ENCODE data around the gene RPL34. TPM values are rescaled to one million over a fixed set of nuclear protein-coding genes. Genes with fewer than 3 reads are reported as not detected.

RPL34 gene
- total and polyA plus RNA-seq, 8 donors = 706 to 3,620 (median 1,043) TPM

DNA sequence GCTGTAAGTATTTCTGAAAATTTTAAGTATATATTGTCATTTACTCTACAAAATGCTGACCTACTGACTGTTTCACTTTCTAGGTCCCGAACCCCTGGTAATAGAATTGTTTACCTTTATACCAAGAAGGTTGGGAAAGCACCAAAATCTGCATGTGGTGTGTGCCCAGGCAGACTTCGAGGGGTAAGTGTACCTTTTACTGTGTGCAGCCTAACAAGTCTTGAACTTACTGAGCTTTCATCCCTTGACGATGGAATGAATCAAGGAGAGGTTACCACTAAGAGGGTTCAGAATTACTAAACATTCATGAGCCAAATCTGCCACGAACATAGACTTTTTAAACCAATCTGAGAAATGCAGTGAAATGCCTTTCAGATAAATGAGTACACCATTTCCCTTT lies 1.6 kb downstream of the RPL34 start:
- H3K27me3 ChIP-seq = no peaks in the 10 kb centered on the region
- TF ChIP-seq CTCF (IDR thresholded peaks at IDR 0.05) = no peak
- H3K4me3 ChIP-seq = peak overlapping the region in 3 of 4 donors; percentile 58 to 76 (median 66)
- H3K9me3 ChIP-seq = no peaks in the 10 kb centered on the region
- ATAC-seq = no peak
- 44 to 46% methylated on average over 4 of the region's 4 CpGs for WGBS, 2 donors
- intact Hi-C loops (cut with DNase I) = no loop called here
- peaks cover 3 to 53% (median 29%) of the 10 kb centered on the region in 3 donors for H3K36me3 ChIP-seq
- peak overlapping the region in 1 of 4 donors; percentile 91 for H3K27ac ChIP-seq
- DNase-seq = no peak
- no peak for FAIRE-seq
- H3K4me1 ChIP-seq = peaks cover 6 to 29% (median 16%) of the 10 kb centered on the region in 3 donors

GRCh38 chr4:108622828-108623227 lies 2.5 kb downstream of the RPL34 start:
- no peak for FAIRE-seq
- H3K27me3 ChIP-seq = no peaks in the 10 kb centered on the region
- H3K4me1 ChIP-seq = peaks cover 6 to 29% (median 16%) of the 10 kb centered on the region in 3 donors
- H3K4me3 ChIP-seq = peak overlapping the region in 1 of 4 donors; percentile 58
- no peak for DNase-seq
- intact Hi-C loops (cut with DNase I) = no loop called here
- peaks cover 3 to 60% (median 30%) of the 10 kb centered on the region in 3 donors for H3K36me3 ChIP-seq
- TF ChIP-seq CTCF (IDR thresholded peaks at IDR 0.05) = no peak
- no peaks in the 10 kb centered on the region for H3K9me3 ChIP-seq
- no peak for ATAC-seq
- WGBS, 2 donors = 73 to 90% methylated on average over 5 of the region's 5 CpGs
- H3K27ac ChIP-seq = no peak overlapping the region

- H3K36me3 ChIP-seq = peaks cover 3 to 60% (median 30%) of the 10 kb centered on the region in 3 donors
- no peak for ATAC-seq
Measured at GRCh38 chr4:108624263-108625056, 4.1 kb downstream of the RPL34 start.

GRCh38 chr4:108626056-108626455 lies 5.7 kb downstream of the RPL34 start:
- WGBS, 2 donors = 100% methylated on average over 1 of the region's 1 CpG
- DNase-seq (no peak), ATAC-seq (no peak), FAIRE-seq (no peak)
- H3K4me1 ChIP-seq = peaks cover 0 to 24% (median 16%) of the 10 kb centered on the region in 3 donors
- no peak overlapping the region for H3K27ac ChIP-seq
- H3K4me3 ChIP-seq = no peak overlapping the region
- intact Hi-C loops (cut with DNase I) = no loop called here
- no peak for TF ChIP-seq CTCF (IDR thresholded peaks at IDR 0.05)
- H3K36me3 ChIP-seq = peaks cover 3 to 66% (median 42%) of the 10 kb centered on the region in 3 donors
- H3K9me3 ChIP-seq = no peaks in the 10 kb centered on the region
- no peaks in the 10 kb centered on the region for H3K27me3 ChIP-seq

More at GRCh38 chr4:108624263-108625056, 4.1 kb downstream of the RPL34 start:
- 55 to 64% methylated on average over 2 of the region's 2 CpGs for WGBS, 2 donors
- intact Hi-C loops (cut with DNase I) = no loop called here
- FAIRE-seq = no peak
- no peaks in the 10 kb centered on the region for H3K9me3 ChIP-seq
- peaks cover 4 to 29% (median 16%) of the 10 kb centered on the region in 3 donors for H3K4me1 ChIP-seq
- no peaks in the 10 kb centered on the region for H3K27me3 ChIP-seq
- no peak overlapping the region for H3K27ac ChIP-seq
- no peak for TF ChIP-seq CTCF (IDR thresholded peaks at IDR 0.05)
- DNase-seq = no peak
- no peak overlapping the region for H3K4me3 ChIP-seq

- ATAC-seq (no peak), DNase-seq (no peak), FAIRE-seq (no peak)
- Histone ChIP-seq H3K4me1 (peaks cover 0 to 3% (median 0%) of the 10 kb centered on the region in 3 donors), H3K27me3 (no peaks in the 10 kb centered on the region), H3K36me3 (peaks cover 8 to 69% (median 41%) of the 10 kb centered on the region in 3 donors), H3K27ac (no peak overlapping the region), H3K4me3 (no peak overlapping the region), H3K9me3 (no peaks in the 10 kb centered on the region)
- intact Hi-C loops (cut with DNase I) = no loop called here
- TF ChIP-seq CTCF (IDR thresholded peaks at IDR 0.05) = no peak
Measured at GRCh38 chr4:108628411-108628810, 8.0 kb downstream of the RPL34 start.

Measured in pancreas (tissue), 10 donors.